Measurements from ENCODE around the gene NAV3.

- no peak for TF ChIP-seq POLR2A (IDR thresholded peaks at IDR 0.05; ENCODE audit: low read depth, low read length)
- no peak for TF ChIP-seq POLR2AphosphoS5 (IDR thresholded peaks at IDR 0.05; ENCODE audit: low read depth, low read length)
- no peak for TF ChIP-seq TAF1 (IDR thresholded peaks at IDR 0.05; ENCODE audit: low read depth, low read length)
Observed at GRCh38 chr12:77894556-77894955, 63.9 kb downstream of the NAV3 start.
